Measurements from ENCODE around the gene SH2D3A. TPM values are rescaled to one million over a fixed set of nuclear protein-coding genes. Genes with fewer than 3 reads are reported as not detected.

SH2D3A gene
- total RNA-seq, 6 experiments from 2014 or later, result not detected

DNA sequence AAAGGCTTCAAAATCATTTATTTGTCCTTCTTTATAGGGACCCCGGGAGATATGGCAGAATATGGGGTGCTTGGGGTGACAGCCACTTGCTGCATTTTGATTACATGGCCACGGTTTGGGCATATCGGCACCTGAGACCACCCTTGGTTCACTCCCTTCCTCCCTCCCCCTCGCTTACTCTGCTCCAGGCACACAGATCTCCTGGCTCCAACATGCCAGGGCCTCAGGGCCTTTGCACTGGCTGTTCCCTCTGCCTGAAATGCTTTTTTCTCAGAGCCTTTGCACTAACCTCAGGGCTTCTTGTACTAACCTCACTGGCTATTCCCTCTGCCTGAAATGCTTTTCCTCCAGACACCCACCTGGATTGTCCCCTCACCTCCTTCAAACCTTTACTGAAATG is 29.0 kb upstream of the SH2D3A start:
- Mint-ChIP-seq H3K4me1 (ENCODE audit: low read depth) (peaks cover 7% of the 10 kb centered on the region), H3K27ac (no peak overlapping the region), H3K36me3 (ENCODE audit: low read depth) (no peaks in the 10 kb centered on the region), H3K27me3 (ENCODE audit: insufficient read depth) (peaks cover 13% of the 10 kb centered on the region), H3K4me3 (no peak overlapping the region), H3K9me3 (peaks cover 15% of the 10 kb centered on the region)
- no peak for DNase-seq
- TF ChIP-seq, protein P1, sequence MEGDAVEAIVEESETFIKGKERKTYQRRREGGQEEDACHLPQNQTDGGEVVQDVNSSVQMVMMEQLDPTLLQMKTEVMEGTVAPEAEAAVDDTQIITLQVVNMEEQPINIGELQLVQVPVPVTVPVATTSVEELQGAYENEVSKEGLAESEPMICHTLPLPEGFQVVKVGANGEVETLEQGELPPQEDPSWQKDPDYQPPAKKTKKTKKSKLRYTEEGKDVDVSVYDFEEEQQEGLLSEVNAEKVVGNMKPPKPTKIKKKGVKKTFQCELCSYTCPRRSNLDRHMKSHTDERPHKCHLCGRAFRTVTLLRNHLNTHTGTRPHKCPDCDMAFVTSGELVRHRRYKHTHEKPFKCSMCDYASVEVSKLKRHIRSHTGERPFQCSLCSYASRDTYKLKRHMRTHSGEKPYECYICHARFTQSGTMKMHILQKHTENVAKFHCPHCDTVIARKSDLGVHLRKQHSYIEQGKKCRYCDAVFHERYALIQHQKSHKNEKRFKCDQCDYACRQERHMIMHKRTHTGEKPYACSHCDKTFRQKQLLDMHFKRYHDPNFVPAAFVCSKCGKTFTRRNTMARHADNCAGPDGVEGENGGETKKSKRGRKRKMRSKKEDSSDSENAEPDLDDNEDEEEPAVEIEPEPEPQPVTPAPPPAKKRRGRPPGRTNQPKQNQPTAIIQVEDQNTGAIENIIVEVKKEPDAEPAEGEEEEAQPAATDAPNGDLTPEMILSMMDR (IDR thresholded peaks at IDR 0.05), result no peak

DNA sequence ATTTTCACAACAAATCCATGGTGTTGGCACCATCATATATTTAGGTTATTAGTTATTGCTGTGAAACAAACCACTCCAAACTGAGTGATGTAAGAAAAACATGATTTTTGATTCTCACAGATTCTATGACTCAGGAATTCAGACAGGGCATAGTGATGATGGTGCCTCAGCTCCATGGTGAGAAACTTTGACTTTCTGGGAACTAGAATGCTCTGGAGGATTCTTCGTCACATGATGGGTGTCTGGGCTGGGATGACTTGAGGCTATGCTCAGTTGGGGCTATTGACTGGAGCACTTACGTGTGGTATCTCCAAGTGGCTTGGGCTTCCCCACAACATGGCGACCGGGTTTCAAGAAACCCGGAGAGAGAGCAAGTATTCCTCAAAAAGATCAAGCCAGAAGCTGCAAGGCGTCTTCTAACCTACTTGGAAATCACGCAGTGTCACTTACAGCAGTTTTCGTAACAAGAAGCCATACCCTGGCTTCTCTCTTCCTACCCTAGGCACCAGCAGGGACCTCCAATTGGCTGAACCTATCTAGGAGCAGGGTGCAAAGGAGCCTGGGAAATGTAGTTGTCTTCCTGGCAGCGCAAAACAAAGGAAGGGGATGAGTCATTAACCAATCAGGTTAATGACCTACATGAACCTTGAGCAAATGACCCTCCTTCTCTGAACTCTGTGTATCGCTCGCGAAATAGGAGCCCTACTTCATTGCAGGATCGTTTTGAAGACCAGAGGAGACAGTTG is 27.6 kb upstream of the SH2D3A start:
- H3K27me3 Mint-ChIP-seq (ENCODE audit: insufficient read depth), result peaks cover 11% of the 10 kb centered on the region
- H3K36me3 Mint-ChIP-seq (ENCODE audit: low read depth), result no peaks in the 10 kb centered on the region
- no peak for DNase-seq
- TF ChIP-seq, protein P1 (IDR thresholded peaks at IDR 0.05), result no peak
- H3K27ac Mint-ChIP-seq, result no peak overlapping the region
- peaks cover 15% of the 10 kb centered on the region for H3K9me3 Mint-ChIP-seq
- H3K4me1 Mint-ChIP-seq (ENCODE audit: low read depth), result no peaks in the 10 kb centered on the region
- H3K4me3 Mint-ChIP-seq, result no peak overlapping the region

DNA sequence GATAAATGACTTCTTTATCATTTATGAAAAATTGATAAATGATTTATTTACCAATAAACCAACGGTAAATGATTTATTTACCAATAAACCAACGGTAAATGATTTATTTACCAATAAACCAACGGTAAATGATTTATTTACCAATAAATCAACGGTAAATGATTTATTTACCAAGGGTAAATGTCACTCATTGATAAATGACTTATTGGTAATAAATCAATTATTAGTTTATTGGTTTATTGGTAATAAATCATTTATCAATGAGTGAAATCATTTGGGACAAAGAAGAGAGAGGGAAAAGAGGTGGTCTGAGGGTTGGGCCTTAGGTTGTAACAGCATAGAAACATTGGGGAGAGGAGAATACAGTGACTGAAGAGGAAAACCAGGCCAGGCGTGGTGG is 26.7 kb upstream of the SH2D3A start:
- Mint-ChIP-seq H3K36me3 (ENCODE audit: low read depth) (no peaks in the 10 kb centered on the region), H3K27ac (no peak overlapping the region), H3K4me3 (no peak overlapping the region), H3K4me1 (ENCODE audit: low read depth) (no peaks in the 10 kb centered on the region), H3K27me3 (ENCODE audit: insufficient read depth) (peaks cover 11% of the 10 kb centered on the region), H3K9me3 (peaks cover 15% of the 10 kb centered on the region)
- TF ChIP-seq, protein P1 (IDR thresholded peaks at IDR 0.05), result no peak
- DNase-seq, result no peak

GRCh38 chr19:6793411-6793810 is 26.2 kb upstream of the SH2D3A start:
- Mint-ChIP-seq H3K9me3 (peaks cover 15% of the 10 kb centered on the region), H3K27me3 (ENCODE audit: insufficient read depth) (peaks cover 16% of the 10 kb centered on the region), H3K27ac (no peak overlapping the region), H3K36me3 (ENCODE audit: low read depth) (no peaks in the 10 kb centered on the region), H3K4me3 (no peak overlapping the region), H3K4me1 (ENCODE audit: low read depth) (no peaks in the 10 kb centered on the region)
- DNase-seq, result no peak
- TF ChIP-seq, protein P1 (IDR thresholded peaks at IDR 0.05), result no peak

DNA sequence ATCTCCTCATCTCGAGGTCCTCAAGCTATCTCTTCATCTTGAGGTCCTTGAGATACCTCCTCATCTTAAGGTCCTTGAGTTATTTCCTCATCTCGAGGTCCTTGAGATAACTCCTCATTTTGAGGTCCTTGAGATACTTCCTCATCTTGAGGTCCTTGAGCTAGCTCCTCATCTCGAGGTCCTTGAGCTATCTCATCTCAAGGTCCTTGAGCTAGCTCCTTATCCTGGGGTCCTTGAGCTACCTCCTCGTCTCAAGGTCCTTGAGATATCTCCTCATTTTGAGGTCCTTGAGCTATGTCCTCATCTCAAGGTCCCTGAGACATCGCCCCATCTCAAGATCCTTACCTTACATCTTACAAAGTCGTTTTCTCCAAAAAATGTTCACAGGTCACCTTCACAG is 24.0 kb upstream of the SH2D3A start:
- H3K27me3 Mint-ChIP-seq (ENCODE audit: insufficient read depth), result peaks cover 11% of the 10 kb centered on the region
- no peak overlapping the region for H3K4me3 Mint-ChIP-seq
- H3K27ac Mint-ChIP-seq, result no peak overlapping the region
- TF ChIP-seq, protein P1 (IDR thresholded peaks at IDR 0.05), result no peak
- H3K9me3 Mint-ChIP-seq, result peaks cover 15% of the 10 kb centered on the region
- DNase-seq, result no peak
- H3K4me1 Mint-ChIP-seq (ENCODE audit: low read depth), result no peaks in the 10 kb centered on the region
- H3K36me3 Mint-ChIP-seq (ENCODE audit: low read depth), result no peaks in the 10 kb centered on the region
